Suppressor macrophage treated with lipopolysaccharide for 4 hours (primary cell): Measurements from ENCODE around the gene ST8SIA4.

Experiments
- DNase-seq: peaks from one replicate; pipeline ENCODE4 v3.0.0-alpha.2; 2020

The ST8SIA4 gene, protein sequence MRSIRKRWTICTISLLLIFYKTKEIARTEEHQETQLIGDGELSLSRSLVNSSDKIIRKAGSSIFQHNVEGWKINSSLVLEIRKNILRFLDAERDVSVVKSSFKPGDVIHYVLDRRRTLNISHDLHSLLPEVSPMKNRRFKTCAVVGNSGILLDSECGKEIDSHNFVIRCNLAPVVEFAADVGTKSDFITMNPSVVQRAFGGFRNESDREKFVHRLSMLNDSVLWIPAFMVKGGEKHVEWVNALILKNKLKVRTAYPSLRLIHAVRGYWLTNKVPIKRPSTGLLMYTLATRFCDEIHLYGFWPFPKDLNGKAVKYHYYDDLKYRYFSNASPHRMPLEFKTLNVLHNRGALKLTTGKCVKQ

DNA sequence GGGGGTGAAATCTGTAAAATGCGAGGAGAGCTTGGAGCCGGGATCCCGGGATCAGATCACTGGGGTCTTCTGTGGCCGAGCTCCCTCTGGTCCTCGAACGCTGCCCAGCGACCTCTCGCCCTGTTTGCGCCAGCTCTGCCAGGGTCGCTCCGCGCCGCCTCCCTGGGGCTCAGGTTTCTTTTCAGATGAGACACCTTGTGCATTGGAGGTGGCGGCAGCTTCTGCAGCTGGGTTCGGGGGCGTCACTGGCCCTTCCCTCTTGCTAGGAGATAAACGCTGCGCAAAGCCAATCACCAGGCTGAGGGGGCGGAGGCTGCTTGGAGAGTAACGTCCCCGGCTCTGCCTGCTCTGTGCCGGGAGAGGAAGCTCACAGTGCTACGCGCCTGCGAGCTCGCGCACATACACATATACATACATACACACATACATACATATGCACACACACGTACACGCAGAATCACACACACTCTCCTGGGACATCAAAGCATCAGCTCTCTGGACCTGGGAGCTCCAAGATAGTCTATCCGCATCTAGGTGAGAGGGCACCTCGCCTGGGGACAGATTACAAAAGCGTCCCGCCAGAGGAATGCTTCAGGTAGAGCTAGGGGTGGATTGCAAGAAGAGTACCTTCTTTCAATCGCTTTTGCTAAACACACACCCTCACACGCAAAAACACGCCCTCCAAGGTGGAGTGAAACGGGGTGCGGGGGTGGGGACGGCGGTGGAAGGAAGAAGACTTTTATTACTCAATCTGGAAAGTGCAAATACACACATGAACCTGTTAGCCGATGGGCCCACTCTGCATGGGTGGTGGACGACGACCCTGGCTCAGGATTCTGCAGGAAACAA is at the start of gene ST8SIA4:
Gene ST8SIA4, minus strand, starts transcription at position 244 of the 849 bp plus-strand sequence. CDS start 327 bp downstream, outside the sequence.
- DNase-seq = peak; percentile 93

DNA sequence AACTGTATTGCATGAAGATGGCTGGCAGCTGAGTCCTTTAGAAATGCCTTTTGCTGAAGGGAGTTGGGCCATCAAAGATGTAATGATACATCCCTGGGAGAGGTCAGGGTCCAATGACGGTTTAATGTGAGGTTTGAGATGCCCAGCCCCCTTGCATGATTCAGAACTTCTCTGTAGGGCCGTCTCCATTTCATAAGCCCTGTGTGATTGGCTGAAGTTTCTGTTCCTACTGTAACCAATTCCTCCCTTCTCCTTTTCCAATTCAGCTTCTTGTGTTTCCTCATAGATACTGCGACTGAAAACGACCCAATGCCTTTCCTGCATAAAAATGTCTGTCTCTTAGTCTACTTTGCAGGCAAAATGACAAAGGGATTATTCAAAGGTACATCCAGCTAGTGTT is 47.9 kb upstream of the ST8SIA4 start:
- DNase-seq = peak; percentile 41

DNA sequence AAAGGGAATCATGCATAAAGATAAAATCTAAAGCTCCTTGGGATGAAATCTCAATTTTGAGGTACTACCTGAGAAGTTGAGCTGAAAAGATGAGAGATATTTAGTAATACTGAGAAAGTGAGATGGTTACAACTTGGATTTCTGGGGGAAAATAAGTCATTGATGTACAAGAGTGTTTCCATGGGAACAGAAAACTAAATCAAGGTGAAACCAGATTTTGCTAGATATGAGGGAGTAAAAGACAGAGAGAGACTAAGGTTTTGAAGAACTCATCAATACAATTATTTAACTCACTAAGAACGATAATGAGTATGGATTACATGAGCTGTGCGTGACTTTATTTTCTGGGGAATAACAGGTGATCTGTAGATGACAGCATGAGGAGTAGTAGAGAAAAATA is 10.2 kb upstream of the ST8SIA4 start:
- no peak for DNase-seq

DNA sequence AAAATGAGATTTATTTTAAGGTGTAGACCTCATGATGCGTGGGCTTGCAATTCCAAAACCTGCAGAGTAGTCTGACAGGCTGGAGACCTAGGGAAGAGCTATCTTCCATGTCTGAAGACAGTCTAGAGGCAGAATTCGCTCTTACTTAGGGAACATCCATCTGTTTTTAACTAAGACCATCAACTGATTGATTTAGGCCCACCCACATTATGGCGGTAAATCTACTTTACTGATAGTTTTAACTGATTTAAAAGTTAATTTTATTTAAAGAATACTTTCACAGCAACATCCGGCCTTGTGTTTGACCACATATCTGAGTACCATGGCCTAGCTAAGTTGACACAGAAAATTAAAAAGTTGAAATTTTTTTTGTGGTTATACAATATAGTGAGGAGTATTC is 6.0 kb upstream of the ST8SIA4 start:
- DNase-seq = no peak

DNA sequence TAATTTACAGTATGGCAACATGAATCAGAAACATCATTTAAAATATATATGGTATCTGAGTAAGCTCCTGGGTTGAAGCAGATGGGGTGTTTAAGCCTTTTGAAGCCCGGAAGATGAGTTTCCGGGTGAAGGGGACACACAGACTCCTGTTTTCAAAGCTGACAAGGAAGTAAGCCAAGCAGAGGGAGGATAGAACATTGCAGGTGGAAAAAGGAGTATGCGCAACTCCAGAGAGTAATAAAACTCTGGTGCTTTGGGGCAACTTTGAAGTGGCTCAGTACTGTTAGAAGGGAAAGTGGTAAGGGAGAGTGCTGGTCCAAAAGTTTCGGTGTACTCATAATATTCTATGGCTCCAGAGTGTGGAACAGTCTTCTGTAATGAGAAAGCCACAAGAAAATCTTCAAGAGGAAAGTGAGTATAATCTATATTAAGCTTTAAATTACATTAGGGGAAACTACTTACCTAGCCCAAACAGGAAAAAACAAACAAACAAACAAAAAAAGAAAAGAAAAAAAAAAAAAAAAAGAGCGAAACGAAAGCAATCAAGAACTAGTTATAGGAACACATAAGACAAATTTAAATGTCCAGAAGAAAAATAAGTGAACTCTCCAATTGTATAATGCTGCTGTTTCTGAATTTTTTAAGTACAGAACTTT is 2.3 kb upstream of the ST8SIA4 start:
- DNase-seq = no peak

DNA sequence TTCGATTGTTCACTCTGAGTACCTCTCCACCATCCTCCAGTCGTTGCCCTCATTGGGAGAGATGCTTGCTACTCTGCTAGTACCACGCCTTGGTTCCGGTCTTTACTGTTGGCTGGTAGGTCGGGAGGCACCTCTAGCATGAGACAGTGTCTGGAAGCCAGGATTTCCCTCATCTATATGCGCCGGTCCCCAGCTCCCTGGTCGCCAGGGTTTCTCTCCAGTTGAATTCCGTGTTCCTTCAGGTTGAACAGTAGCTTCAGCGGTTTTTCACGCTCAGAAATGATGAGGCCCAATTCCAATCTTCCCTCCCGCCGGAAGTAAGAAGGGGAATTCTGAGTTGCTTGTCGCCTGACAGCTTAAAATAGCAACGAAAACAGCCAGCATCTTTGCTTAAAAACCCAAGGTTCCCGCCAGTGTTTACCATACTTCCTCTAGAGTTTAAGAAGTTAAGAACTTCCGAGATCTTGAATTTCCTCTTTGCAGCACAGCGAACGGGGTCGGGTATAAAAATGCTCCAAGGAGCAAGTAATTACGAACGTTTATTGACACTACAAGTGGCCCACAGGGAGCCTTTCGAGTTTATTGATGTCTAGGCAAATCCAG is 1.3 kb upstream of the ST8SIA4 start:
- peak; percentile 55 for DNase-seq

DNA sequence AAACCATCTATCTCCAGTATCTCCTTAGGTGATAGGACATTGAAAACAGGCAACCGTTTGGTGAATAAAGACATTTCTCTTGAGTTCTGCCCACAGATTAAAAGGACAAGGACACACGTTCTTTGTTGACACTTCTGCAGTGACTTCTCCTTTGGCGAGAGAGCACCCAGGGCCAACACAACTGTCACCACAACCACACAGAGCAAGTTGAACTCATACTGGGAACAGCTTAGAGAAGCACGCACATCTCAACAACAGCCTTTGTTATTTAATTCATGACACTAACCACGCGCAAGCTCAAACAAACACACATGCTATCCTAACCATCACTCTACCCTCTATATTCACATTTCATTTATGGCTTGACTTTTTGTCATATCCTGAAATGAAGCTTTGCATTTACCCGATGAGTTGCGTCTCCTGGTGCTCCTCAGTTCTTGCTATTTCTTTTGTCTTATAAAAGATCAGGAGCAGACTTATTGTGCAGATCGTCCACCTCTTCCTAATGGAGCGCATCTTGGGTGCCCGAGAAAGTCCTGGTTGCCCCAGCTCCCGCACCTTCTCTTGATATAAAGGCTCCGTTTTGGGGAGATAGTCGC is 543 bp downstream of the ST8SIA4 start:
- DNase-seq = peak; percentile 51

DNA sequence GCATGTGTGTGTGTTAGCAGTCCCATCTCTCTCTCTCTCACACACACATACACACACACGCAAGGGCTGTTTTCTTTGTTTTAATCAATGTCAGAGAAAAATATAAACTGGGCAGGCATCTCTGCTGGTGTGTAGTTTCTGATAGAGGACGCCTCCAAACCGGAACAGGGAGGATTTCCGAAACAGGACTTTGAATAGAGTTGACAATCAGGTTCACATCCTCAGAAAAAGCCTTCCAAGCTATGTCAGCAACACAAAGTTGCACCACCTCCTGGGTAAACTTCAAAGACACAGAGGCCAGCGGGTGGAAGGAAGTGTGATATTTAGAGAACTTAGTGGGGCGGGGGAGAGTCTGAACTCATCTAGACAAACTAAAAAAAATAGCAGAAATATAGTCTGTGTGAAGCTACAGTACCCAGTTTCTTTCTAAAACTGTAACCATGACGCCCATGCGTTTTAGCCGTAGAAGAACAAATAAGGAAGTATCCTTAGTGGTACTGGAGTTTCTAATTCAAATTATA is 1.2 kb downstream of the ST8SIA4 start:
- peak; percentile 90 for DNase-seq

DNA sequence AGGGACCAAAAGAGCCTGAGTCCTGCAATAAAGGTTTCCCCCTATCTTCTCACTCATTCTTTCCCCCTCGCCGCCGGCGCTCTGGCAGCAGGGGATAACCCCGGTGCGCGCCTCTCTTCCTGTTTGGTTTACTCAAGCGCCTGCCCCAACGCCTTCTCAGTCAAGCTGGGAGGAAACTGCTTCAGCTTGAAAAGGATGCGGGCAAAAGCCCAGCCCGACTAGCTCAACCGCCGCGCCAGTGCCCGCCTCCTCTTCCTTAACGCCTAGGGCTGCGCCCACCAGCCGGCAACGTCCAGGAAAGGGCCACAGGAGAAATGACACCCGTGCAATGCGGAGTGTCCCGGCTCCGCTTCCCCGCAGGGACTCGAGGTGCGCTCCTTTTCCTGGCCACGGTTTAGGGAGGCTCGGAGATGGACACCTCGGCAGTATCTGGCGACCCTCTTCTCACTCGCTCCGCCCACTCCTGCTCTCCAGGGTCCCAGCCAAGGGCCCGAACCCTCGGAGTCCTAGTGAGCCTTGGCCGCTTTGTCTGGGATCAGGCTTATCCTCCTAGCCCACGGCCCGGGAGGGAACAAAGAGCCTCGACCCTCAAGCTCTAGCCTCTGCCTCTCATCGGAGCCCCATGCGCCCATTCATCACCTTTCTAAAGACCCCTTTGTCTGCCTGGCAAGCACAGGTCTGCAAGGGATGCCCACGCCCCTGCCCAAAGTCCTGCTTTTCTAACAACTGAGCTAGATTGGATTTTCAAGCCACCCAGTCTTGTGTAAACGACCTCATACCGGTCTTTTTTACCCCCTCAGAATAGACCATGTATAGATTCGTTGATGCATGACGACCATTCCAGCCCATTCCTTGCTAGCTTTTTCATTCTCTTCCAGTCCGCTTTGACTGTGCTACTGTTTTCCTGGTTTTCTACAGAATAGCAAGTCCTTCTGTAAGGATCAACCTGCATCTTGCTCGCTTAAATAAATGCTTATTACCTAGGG is 2.0 kb downstream of the ST8SIA4 start:
- peak; percentile 94 for DNase-seq

DNA sequence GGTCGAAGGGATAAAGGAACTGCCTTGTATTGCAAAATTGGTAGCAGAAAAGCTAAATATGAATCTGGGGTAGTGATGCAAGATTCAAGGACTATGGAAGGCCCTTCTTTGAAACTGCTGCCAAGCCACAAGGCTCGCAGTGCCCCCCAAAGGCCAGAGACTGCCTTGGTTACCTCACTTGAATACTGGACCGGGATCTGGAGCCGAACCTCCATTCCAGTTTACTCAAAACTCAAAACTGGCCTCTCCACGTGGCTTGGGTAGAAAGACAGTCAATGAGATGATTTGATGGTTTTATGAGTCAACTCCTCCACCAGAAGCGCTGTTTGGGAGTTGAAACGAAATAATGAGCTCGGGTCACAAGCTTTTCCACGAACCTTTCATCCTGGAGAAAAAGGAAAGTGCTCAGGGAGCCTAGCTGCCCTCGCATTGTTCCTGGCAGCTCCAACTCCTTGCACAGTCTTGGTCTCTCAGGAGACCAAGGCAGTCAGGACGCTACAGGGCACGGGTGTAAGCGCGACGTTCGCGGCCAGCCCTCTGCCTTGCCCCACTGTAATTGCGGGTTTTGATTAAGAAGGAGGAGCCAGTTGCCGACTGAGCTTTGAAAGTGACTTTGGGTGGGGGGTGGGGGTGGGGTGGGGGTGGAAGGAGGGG is 2.8 kb downstream of the ST8SIA4 start:
- DNase-seq = peak; percentile 77

DNA sequence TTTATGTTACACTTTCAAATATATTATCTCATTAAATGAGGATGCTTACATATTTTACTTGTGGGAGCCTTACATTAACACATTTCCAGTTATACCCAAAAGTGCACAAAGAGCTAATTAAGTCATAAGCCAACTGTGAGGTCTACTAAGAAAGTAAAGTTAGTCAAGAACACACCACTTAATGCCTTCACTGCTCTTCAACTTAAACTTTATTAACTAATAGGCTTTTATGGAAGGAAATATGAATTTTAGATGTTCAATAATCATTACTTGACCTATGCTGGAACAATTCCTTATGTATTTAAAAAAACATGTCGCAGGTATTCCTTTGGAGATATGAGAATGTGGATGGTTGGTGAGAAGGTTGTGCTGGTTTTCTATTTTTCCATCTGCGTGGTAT is 3.4 kb downstream of the ST8SIA4 start:
- peak; percentile 21 for DNase-seq

DNA sequence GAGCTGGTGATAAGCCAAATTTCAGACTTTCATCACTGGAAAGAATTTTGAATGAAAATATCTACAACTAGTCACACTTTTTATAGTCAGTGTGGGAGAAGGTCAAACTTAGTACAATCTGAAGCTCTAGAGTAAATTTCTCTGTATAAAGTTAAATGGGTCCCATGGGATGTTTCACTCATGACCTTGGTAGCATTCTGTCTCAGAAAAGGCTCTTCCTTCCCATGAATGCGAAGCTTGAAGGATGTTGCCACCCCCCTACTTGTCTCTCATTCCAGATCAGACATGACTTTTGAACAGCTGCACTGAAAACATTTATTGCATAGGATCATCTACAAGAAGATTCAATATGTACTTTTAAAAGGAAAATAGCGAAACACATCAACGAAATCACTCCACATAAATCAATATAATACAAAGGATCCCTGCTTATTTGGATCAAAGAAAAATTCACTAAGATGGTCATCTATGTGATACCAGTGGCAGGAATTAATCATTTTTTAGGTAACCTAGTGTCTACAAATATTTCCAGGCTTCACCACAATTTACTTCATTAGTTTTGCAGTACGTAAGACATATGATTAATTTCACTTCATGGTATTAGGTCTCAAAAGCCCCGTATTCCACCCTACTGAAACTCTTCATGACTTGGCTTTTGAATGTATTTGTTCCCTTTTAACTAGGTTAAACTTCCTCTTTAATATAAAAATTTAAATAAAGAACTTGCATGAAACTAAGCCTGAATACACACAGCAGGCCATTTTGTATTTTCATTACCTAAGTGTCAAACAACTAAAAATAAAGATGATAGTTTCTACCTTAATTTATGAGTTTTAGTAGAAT is 4.4 kb downstream of the ST8SIA4 start:
- peak; percentile 88 for DNase-seq

DNA sequence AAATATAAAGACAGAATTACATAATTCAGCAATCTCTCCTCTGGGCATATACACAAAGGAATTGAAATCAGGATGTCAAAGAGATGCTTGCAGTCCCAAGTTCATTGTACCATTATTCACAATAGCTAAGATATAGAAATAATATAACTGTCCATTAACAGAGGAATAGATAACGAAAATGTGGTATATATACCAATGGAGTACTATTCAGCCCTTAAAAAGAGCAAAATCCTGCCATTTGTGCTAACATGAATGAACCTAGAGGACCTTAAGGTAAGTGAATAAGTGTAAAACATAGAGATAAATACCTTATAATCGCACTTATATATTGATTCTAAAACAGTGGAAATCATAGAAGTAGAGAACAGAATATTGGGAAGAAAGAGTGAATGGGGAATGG is 7.0 kb downstream of the ST8SIA4 start:
- no peak for DNase-seq

DNA sequence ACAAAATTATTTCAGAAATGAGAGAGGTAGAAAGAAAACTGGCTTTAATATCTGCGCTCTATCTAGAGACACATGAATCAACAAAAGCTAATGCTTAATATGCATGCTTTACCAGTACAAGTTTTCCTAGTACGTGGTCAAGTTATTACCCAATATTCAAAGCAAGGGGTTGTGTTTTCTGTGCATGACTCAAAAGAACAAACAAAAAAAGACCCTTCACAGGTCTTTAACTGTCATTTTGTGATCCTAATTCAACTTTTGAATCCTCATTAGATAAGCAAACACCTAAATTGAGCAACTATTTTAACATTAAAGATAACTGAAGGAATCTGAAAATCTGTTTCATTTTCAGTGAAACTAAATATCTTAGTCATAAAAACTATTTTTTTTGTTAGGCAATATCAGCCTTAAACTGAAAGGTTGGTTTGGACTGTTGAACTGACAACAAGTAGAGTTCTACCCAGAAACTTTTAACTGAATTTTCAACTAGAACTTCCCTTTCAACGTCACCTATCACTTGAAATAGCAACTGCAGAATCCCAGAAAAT is 12.5 kb downstream of the ST8SIA4 start:
- DNase-seq = peak; percentile 79

DNA sequence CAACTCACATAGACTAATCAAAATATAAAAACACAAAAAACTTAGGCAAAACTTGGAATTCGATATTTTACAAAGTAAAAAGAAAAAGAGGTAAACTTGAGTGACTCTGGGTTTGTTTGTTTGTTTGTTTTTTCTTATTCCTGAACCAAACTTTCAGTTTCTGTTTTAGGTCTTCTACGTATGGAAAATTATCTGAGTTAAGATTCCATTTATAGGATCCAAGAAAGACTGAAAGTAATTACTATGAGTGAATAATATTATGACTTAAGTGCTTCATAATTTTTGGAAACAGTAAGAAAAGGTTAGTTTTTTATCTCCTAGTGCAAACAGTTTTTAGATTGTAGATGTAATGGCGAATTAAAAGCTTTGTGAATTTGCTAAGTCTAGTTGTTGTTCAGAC is 13.2 kb downstream of the ST8SIA4 start:
- DNase-seq = peak; percentile 73

DNA sequence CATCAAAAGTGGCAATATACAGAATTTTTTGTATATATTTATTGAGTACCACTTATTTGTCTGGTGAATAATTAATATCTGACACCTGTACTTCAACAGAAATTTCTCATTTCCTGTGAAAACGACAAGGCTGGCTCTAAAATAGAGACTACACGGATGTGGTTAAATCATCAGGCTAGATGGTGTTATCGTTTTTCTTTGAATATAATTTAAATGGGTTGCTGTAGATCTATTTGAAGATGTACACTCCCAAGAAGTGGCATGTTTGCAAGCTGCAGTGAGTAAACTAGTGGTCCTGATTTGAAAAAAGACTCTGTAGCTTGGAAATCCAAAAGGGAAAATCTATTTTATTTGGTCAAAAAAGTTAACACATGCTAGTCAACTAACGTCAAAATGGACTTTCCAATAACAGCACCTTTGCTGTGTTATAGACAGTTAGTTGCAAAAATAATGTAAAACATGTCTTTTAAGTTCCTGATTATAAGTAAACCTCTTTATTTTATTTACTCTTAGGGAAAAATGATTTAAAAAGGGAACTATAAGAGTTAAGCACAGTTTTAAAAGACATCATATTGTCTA is 13.8 kb downstream of the ST8SIA4 start:
- DNase-seq = peak; percentile 25

DNA sequence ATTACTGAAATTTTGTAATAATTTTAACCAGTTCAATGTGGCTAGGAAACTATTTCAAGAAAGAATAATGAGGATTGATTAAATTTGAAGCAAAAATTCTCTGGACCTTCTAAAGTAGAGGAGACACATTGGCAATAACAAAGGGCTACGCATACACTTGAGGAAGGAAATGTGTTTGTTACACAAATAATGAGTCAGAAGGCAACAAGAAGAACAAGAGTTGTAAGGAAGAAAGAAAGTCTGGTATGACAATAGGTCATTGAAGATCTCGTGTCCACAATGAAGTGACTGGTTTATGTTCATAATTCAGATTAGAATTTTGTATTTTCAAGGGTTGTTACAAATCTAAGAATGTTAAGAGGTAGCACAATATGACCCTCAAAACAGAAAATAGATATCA is 25.8 kb downstream of the ST8SIA4 start:
- peak; percentile 74 for DNase-seq

DNA sequence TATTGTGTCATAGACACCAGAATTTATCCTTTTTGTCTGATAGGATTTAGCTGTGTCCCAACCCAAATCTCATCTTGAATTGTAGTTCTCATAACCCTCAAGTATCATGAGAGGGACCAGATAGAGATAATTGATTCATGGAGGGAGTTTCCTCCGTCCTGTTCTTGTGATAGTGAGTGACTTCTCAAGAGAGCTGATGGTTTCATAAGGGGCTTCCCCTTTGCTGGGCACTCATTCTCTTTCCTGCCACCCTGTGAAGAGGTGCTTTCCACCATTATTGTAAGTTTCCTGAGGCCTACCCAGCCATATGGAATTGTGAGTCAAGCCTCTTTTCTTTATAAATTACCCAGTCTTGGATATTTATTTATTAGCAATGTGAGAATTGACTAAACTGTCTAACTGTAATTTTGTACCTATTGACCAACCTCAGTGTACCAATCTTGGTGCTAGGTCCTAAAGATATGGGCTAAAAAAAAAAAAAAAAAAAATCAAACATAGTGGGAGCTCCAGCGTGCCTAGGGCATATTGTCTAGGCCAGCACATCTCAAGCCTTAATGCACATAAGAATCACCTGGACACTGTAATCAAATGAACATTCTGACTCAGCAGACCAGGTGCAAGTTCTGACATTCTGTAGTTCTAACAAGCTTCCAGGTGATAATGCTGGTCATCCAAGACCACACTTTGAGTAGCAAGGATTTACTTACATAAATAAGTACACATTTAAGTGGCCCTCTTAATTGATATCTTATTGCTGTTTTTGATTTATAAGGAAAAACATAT is 30.5 kb downstream of the ST8SIA4 start:
- peak; percentile 73 for DNase-seq
